Skin of body (tissue), 2 donors: ENCODE results near the gene SLC22A17. TPM values are rescaled to one million over a fixed set of nuclear protein-coding genes. Genes with fewer than 3 reads are reported as not detected.
"Not testable (repeated sequence)": the region's sequence is repeated elsewhere in the genome, so short reads cannot be mapped to it uniquely, and the experiment has no call there.

Experiments used
- DNase-seq: peaks from one replicate; lab custom pipeline; 2025; lab: John Stamatoyannopoulos, UW
- total RNA-seq: library from RNA; depleted of rRNA; stranded (reverse); fragments of >200 nt; gene quantifications from one replicate; pipeline ENCODE4 v1.2.3, GENCODE V29; 2014

The SLC22A17 gene
- total RNA-seq, 1 donor from 2014 or later, result 13.1 TPM

DNA sequence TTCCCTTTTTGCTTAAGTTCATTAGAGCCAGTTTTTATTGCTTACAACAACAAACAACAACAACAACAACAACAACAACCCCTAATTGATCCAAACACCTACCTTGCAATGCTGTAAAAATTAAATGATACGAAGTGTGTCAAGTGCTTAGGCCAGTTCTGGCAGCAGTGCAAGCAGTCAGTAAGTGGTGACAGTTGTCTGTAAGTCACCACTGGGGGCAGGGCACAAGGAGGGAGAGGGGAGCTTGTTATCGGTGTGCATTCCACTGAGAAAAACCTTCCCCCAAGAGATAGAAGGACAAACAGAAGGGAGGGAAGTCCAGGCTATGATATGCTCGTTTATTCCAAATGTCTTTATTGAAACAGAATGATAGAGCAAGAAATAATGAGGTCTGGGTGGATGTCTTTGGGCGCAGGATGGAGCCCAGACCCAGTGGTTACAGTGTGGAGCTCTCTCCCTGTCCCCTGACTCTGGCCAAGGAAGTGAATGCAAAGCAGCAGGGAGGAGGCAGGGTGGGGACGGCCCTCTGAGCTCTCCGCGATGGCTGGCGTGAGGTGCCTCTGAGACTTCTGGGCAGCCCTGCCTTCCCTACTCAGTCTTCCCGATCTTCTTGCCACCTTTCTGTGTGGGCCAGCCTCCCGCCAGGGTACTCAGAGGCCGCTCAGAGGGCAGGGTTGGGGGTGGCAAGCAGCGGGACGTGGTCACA, 6.5 kb downstream of the SLC22A17 start:
- no peak for DNase-seq

DNA sequence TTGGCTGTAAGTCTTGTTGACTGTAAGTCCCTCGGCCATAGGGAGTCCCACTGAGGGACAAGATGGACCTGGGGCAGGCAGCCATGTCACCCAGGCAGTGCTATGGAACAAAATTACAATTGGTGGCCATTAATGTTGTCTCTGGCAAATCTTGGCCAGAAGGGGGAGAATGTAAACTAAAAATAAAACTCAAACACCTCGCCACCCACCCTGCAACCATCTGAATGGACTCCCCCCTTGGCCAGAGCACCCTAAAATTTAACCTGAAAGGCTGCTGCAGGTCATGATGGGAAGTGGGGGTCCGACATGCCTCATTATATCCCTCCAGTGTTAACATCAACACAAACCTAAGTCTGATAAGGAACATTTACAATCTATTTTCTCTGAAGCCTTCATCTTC, 8.2 kb downstream of the SLC22A17 start:
- no peak for DNase-seq

DNA sequence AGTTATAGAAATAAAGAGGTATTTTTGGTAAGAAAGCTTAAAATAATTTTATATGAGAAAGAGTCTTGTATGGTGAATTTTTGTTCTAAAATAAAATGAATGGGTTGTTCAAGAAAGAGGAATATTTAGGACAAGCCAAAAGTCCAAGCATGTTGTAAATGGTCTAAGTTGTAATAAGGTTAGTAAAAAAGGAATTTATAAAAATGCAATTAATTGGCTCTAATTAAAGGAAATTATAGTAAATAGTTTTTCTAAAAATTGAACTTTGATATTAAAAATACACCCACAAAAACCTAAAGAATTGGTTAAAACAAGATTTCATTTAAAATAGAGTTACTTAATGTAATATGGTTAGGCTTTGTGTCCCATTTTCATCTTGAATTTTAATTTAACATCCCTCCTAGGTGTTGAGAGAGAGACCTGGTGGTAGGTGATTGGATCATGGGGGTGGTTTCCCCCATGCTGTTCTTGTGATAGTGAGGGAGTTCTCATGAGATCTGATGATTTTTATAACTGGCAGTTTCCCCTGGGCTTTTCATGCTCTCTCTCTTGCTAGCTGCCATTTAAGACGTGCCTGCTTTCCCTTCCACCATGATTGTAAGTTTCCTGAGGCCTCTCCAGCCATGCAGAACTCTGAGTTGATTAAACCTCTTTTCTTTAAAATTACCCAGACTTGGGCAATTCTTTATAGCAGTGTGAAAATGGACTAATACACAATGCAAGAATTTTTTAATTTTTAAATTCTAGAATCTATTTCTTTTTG, 13.0 kb downstream of the SLC22A17 start:
- DNase-seq, result no peak

DNA sequence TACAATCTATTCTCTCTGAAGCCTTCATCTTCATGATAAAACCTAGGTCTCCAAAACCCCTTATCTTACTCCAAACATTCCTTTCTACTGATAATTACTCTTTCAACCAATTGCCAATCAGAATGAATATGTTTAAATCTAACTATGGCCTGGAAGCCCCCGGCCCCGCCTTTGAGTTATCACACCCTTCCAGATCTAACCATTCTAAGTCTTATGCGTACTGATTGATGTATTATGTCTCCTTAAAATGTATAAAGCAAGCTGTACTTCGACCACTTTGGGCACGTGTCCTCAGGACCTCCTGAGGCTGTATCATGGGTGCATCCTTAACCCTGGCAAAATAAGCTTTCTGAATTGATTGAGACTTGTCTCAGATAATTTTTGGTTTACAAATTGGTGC, 17.1 kb downstream of the SLC22A17 start:
- no peak for DNase-seq

DNA sequence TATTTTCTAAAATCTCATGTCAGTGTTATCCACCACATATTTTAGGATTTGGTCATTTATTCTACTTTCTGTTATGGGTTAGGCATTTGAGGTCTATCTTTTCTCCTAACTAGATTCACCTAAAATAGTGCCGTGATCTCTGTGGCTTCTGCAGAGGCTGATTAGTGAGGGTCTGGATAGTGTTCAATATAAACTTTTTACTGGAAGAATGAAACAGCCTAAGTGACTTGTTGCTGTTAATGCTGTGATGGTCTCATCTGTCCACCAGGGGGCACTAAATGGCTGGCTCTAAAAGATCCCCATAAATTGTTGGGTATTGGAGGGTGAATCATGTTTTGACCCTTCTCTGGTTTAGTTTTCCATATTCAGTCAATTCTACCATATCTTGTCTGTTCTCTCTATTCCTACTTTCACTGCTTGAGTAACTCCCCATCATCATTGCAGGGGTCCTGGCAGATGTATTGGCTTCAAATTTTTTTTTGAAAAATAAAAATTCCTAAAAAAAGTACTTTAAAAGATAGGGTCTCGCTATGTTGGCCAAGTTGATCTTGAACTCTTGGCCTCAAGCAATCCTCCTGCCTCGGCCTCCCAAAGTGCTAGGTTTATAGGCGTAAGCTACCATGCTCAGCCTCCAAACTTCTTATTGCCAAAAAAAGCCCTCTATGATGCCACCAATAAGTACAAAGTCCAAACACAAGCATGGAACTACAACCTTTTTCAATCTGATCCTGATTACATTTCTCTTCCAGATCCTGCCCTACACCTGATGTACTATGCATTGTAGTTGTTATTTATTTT, 24.5 kb downstream of the SLC22A17 start:
- peak; percentile 64 for DNase-seq

DNA sequence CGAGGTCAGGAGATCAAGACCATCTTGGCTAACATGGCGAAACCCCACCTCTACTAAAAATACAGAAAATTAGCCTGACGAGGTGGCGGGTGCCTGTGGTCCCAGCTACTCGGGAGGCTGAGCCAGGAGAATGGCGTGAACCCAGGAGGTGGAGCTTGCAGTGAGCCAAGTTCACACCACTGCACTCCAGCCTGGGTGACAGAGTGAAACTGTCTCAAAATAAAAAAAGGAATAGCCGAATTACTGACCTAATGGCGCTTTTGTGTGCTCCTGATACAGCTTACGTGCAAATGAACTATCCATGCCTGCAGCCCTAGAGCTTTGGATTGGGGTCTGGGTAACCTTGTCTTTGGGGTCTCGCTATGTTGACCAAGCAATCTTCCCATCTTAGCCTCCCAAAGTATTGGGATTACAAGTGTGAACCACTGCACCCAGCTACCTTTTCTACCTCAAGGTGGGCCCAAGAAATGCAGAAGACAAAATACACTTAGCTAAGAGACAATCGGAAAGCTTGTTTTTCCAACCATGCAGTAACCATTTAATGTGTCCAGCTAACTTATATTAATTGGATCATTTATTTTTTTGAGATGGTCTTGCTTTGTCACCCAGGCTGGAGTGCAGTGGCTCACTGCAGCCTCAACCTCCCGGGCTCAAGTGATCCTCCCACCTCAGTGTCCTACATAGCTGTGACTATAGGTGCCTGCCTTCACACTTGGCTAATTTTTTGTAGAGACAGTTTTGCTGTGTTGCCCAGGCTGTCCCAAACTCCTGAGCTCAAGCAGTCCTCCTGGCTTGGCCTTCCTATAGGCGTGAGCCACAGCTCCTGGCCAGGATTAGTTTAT, 26.0 kb downstream of the SLC22A17 start:
- no peak for DNase-seq

DNA sequence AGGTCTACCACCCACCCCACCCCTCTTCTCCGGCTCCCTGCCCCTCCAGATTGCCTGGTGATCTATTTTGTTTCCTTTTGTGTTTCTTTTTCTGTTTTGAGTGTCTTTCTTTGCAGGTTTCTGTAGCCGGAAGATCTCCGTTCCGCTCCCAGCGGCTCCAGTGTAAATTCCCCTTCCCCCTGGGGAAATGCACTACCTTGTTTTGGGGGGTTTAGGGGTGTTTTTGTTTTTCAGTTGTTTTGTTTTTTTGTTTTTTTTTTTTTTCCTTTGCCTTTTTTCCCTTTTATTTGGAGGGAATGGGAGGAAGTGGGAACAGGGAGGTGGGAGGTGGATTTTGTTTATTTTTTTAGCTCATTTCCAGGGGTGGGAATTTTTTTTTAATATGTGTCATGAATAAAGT, 26.9 kb downstream of the SLC22A17 start:
- not testable (repeated sequence) for DNase-seq

DNA sequence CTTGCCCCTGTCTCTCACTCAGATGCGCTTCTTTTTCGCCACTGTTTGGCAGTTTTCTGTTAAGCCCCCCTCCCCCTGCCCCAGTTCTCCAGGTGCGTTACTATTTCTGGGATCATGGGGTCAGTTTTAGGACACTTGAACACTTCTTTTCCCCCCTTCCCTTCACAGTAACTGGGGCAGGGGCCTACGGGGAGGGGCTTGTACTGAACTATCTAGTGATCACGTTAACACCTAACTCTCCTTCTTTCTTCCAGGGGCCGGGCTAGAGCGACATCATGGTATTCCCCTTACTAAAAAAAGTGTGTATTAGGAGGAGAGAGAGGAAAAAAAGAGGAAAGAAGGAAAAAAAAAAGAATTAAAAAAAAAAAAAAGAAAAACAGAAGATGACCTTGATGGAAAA, 27.7 kb downstream of the SLC22A17 start:
- DNase-seq, result no peak

DNA sequence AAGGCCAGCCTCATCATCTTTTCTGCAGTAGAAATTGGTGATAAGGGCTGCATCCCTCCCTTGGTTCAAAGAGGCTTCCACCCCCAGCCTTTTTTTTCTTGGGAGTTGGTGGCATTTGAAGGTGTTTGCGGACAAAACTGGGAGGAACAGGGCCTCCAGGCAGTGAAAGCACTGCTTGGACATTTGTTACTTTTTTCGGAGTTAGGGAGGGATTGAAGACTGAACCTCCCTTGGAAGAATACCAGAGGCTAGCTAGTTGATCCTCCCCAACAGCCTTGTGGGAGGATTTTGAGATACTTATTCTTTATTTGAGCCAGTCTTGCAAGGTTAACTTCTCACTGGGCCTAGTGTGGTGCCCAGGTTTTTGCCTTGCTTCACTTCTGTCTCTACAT, 28.2 kb downstream of the SLC22A17 start:
- DNase-seq, result no peak

DNA sequence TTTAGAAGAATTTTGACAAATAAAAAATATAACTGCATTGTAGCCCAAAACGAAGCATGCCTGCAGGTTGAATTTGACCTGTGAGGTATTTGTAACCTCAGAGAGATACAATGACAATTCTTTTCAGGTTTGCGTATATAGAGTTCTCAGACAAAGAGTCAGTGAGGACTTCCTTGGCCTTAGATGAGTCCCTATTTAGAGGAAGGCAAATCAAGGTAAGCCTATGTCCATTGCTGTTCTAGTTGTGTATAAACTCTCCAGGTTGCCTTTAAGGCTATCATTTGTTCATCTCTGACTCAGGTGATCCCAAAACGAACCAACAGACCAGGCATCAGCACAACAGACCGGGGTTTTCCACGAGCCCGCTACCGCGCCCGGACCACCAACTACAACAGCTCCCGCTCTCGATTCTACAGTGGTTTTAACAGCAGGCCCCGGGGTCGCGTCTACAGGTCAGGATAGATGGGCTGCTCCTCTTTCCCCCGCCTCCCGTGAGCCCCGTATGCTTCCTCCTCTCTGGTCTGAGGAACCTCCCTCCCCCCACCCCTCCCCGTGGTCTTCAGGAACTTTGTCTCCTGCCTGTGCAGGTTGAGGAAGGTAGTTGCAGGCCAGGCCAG, 28.7 kb downstream of the SLC22A17 start:
- DNase-seq, result no peak

DNA sequence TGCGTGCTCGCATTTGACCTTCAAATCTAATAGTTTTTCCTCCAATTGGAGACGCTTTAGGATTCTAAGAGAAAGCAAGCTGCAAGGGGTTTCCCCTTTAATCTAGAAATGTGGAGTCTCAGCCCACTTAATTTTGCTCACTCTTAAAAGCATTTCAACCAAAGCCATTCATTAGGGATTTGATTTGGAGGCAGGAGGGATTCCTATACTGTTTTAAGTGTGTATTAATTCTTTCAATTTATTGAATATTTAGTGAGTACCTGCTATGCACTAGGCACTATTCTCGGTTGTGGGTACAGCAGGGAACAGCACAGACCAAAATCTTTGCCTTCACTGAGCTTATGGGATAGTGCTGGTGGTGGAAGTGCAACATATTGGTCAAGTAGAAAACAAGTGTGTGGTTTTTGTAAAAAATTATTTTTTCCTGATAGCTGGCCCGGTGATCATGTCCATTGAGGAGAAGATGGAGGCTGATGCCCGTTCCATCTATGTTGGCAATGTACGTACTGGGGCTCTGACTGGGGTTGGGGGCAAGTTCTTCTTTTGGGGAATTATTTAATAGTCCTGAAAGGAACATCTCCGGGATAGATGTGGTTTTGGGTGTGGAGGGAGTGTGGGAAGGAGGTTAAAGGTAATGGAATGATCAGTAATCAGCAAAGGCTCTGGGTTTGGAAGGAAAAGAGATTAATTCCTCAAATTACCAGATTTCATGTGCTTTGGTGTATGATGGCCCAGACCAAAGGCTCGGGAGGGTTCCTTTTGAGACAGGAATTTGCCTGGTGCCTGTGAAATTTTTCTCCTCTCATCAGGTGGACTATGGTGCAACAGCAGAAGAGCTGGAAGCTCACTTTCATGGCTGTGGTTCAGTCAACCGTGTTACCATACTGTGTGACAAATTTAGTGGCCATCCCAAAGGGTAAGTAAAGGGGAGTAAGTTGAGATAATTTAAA, 29.8 kb downstream of the SLC22A17 start:
- DNase-seq, result no peak

DNA sequence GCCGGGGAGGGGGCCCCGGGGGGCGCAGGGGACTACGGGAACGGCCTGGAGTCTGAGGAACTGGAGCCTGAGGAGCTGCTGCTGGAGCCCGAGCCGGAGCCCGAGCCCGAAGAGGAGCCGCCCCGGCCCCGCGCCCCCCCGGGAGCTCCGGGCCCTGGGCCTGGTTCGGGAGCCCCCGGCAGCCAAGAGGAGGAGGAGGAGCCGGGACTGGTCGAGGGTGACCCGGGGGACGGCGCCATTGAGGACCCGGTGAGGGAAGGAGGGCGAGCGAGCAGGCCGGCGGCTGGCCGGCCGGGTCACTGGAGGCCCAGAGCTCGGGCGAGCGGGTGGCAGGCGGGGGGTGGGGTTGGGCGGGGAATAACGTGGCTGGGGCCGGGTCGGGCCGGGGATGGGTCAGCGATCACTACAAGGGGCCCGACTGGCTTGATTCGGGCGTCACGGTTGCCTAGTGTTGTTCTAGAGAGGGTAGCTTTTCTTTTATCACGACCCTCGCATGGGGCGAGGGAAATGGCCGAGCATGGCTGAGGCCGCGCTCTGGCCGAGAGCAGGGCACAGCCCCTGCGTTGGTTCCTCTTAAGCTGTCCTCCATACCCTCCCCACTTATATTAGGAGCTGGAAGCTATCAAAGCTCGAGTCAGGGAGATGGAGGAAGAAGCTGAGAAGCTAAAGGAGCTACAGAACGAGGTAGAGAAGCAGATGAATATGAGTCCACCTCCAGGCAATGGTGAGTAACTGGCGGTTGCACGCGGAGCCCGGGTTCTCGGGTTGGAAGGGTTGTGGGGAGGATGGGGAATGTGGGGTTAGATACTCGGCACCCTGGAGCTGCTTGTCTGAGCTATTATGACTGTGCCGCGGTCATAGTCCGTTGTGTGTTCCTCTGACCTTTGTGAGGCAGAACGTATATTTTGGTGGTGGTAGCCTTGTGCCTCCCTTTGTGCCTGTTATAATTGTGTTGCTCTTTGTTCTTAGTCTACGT, 30.8 kb downstream of the SLC22A17 start:
- DNase-seq, result no peak

DNA sequence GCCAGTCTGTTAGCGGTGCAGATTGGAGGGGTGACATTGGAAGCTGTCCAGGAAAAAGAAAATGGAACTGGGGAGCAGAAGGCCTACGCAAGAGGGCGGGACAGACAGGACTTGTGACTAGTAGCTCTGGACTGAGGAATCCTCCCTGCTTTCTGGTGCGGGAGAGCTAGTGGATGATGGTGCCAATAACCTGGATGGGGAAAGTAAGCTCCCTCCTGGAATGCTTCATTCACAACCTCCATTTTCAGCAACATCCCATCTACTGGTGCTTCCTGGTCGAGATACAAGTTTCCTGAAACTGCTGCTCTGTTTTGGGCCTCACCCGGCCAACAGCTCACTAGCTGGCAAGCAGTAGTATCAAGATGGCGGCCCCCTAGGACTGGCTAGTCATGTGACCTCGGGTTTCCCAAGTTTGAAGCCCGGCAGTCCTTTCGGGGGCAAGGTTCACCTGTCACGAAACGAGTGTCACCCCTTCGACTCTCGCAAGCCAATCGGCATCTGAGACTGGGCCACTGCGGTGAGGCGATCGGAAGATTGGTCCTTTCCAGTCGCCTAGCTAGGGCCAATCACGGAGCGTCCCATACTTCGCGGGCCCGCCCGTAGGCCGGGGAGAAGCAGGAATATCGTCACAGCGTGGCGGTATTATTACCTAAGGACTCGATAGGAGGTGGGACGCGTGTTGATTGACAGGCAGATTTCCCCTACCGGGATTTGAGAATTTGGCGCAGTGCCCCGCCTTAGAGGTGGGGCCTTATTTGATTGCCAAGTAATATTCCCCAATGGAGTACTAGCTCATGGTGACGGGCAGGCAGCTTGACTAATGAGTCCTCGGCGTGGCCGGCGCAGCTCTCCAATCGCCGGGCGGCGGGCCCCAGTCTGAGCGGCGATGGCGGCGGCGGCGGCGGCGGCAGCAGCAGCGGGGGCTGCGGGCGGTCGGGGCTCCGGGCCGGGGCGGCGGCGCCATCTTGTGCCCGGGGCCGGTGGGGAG, 31.8 kb downstream of the SLC22A17 start, which contains the start of gene PABPN1:
Gene PABPN1, plus strand, starts transcription at position 874 of the 988 bp plus-strand sequence. Its CDS starts 13 bp downstream, at position 887.
- peak; percentile 100 for DNase-seq

DNA sequence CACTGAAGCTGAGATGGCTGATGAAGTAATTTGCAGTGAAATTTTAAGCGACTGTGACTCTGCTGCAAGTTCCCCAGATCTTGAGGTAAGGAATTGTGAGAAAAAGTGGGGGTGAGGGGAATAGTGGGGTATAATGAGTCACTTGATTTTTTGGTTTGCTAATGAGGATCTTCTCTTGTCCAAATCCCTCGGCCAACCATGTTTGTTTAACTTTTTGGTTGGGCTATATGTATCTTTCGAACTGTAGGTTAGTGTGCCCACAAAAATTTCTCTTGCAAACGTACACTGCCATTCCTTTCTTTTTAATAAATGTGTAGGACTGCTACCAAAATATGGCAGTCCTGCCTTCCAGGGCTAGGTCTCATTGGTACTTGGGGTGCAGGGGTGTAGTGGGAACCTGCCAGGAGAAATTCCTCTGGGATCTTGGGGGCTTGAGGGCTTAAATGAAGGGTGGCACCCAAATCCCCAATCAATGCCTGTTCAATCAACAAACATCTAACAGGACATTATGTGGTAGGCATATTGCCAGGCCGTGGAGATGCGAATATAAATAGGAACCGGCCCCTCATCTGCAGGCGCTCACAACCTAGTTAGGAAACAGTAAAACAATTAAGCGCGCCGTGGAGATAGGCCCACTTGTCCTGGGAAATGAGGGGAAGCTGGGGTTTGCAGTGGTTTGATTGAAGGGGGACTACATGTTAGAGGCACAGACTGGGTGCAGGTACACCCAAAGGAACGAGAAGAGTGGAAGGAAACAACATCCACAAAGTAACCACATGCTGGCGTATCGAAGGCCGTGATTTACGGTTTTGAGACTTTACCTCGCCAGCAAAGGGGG, 32.7 kb downstream of the SLC22A17 start:
- no peak for DNase-seq

DNA sequence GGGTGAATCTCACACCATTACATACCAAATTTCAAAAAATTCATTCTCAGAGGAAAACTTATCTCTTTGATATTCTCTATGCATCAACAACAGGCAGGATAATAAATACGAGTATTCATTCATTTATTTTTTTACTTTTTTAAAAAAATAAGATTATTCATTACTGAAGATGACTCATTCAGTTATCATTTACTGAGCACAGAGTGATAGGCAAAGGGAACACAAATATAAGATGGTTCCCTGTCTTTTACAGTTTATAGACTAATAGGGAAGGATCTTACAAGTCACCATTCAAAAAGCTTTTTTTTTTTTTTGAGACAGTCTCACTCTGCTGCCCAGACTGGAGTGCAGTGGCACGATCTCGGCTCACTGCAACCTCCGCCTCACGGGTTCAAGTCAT, 36.4 kb downstream of the SLC22A17 start:
- DNase-seq, result no peak

DNA sequence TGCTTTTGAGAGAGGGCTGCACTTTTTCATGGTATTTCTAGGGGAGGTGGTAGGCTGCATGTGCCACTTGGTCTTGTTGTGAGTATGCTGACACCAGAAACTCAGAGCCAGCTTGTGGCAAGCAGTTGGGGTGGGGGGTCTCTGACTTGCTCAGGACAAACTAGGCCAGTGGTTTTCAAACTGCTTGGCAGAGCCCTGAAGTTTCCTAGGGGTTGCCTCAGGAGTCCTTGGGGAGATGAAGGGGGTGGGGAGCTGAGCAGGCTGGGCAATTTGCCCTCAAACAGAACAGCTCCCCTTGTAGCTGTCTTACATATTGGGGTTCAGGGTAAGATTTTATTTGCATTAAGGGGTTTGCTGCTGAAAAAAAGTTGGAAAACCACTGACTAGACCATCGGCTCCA, 42.1 kb downstream of the SLC22A17 start:
- DNase-seq, result no peak
